ENCODE measurements around the gene PSMD1.

DNA sequence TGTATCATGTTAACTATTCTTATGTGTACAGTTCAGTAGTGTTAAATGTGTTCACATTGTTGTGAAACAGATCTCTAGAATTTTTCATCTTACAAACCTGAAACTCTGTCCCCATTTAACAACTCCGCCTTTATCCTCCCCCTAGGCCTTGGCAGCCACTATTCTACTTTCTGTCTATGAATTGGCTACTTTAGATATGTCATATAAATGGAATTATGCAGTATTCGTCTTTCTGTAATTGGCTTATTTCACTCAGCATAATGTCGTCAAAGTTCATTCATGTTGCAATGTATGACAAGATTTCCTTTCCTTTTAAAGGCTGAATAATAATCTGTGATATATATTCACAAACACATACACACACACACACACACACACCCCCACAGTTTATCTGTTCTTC is 154.1 kb downstream of the PSMD1 start:
- TF ChIP-seq EZH2 (IDR thresholded peaks at IDR 0.05; ENCODE audit: borderline replicate concordance, low read depth, low read length, poor library complexity, severe bottlenecking), result no peak
- TF ChIP-seq, protein P1, sequence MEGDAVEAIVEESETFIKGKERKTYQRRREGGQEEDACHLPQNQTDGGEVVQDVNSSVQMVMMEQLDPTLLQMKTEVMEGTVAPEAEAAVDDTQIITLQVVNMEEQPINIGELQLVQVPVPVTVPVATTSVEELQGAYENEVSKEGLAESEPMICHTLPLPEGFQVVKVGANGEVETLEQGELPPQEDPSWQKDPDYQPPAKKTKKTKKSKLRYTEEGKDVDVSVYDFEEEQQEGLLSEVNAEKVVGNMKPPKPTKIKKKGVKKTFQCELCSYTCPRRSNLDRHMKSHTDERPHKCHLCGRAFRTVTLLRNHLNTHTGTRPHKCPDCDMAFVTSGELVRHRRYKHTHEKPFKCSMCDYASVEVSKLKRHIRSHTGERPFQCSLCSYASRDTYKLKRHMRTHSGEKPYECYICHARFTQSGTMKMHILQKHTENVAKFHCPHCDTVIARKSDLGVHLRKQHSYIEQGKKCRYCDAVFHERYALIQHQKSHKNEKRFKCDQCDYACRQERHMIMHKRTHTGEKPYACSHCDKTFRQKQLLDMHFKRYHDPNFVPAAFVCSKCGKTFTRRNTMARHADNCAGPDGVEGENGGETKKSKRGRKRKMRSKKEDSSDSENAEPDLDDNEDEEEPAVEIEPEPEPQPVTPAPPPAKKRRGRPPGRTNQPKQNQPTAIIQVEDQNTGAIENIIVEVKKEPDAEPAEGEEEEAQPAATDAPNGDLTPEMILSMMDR (conservative IDR thresholded peaks at IDR 0.05; ENCODE audit: low read depth, low read length), result no peak
